Epithelial cell of esophagus (primary cell): Measurements from ENCODE around the gene PRELID3B.

Source experiments
- DNase-seq: peaks from one replicate; pipeline ENCODE4 v3.0.0; 2010; ENCODE audit warnings: low read depth
- H3K4me3 ChIP-seq: 2 replicates; pipeline ENCODE4 v1.5.1; 2011; ENCODE audit warnings: mild to moderate bottlenecking, low read length, control low read depth
- CTCF ChIP-seq: IDR thresholded peaks from 2 replicates; pipeline ENCODE4 v1.5.1; 2011; ENCODE audit warnings: low read depth, mild to moderate bottlenecking, low read length, control low read depth, inconsistent platforms; ENCODE audit not compliant: insufficient read depth; ENCODE audit errors: missing control alignments

Gene PRELID3B

GRCh38 chr20:59042151-59042795, at the start of gene PRELID3B:
Gene PRELID3B, minus strand, starts transcription at chr20:59042786. Its CDS starts 56 bp downstream, at chr20:59042730.
- peak; percentile 37 for DNase-seq
- TF ChIP-seq CTCF, result no peak
- H3K4me3 ChIP-seq, result peak within 1 kb of the TSS; percentile 89

DNA sequence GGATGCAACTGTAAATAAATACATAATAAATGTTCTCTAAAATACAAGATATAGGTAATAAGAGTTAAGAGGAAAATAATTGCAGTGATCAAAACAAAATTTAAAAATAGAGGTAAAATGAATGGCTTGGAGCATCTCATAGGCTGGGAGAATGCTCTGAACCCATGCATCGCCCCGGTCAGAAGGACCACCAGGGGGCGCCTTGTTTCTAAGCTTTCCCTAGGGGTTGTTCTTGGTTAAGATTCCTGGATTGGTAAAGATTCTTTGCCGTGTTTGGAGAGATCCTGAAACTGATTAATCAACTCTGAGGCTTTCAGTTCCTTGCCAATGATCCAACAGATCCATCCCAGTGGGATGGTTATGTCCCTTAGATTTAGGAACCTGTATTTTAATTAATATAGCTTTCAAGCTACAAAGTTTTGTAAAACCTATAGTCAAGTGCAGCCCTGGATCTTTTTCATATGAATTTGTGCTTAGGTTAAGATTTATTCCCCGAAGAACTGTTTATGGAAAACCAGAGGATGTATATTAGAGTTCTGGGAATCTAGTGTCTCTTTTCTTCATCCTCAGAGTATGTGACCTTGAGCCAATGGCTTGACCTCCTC, 45.3 kb upstream of the PRELID3B start:
- peak; percentile 71 for DNase-seq
- peak; percentile 93 for TF ChIP-seq CTCF
- H3K4me3 ChIP-seq, result no peak overlapping the region

DNA sequence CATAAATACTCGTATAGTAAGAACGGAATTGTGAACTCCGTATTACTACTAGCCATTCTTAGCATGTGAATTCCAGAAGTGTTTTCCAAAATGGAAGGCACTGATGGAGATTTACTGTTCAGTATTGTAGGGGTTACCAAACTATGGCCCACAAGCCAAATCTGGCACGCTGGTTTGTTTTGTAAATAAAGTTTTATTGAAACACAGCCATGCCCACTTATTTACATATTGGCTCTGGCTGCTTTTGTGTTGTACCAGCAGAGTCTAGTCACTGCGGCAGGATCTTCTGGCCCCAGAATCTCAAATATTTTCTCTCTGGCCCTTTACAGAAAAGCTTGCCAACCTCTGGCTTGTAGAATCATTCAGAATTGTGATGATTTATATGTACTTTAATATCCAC, 44.3 kb upstream of the PRELID3B start:
- no peak overlapping the region for H3K4me3 ChIP-seq
- TF ChIP-seq CTCF, result no peak
- DNase-seq, result no peak

- no peak for DNase-seq
- no peak overlapping the region for H3K4me3 ChIP-seq
- TF ChIP-seq CTCF, result no peak
Measured at GRCh38 chr20:59084041-59084850, 41.7 kb upstream of the PRELID3B start.

GRCh38 chr20:59082981-59083380, 40.4 kb upstream of the PRELID3B start:
- no peak for TF ChIP-seq CTCF

DNA sequence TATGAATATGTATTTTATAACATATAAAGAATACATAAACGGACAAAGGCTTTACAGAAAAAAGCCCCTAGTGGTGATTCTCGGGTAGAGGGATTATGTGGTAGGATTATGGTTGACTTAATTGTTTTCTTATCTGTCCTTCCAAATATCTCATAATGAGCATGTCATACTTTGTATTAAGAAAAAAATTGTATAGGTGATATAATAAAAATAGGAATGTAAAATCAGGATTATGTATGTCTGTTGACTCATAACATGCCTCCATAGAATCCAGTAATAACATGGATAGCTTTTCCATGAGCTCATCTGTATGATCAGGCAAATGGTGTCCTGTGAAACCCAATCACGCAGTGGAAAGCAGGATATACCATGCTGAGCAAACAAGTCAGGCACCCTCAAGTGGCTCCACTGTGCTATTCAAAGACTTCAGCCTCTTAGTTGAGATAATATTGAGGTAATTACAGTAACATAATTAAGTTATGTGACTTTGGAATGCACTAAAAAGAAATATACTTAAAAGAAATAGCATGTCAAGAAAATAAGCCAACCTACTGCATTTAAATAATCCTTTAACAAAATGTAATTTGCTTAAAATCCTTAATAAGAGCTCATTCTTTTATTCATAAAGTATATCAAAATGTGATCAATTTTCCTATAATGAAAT, 39.6 kb upstream of the PRELID3B start:
- peak; percentile 91 for DNase-seq
- TF ChIP-seq CTCF, result no peak
- H3K4me3 ChIP-seq, result no peak overlapping the region

More at GRCh38 chr20:59082981-59083380, 40.4 kb upstream of the PRELID3B start:
- H3K4me3 ChIP-seq, result no peak overlapping the region
- peak; percentile 87 for DNase-seq
